ENCODE measurements around the gene POLR1C. TPM values are rescaled to one million over a fixed set of nuclear protein-coding genes. Genes with fewer than 3 reads are reported as not detected.

The POLR1C gene
- total RNA-seq, 4 donors from 2014 or later, result 9.1 to 30.3 (median 17.6) TPM

GRCh38 chr6:43559328-43559727 lies 42.4 kb downstream of the POLR1C start:
- no peaks in the 10 kb centered on the region for H3K4me1 ChIP-seq
- no peak overlapping the region for H3K27ac ChIP-seq (replicated peaks in 1 of 4)
- peaks cover 69 to 100% (median 98%) of the 10 kb centered on the region in 4 donors for H3K36me3 ChIP-seq
- intact Hi-C loops (cut with DNase I), result no loop called here
- no peaks in the 10 kb centered on the region for H3K27me3 ChIP-seq
- no peak for DNase-seq (ENCODE audit: extremely low spot score)
- H3K9me3 ChIP-seq, result no peaks in the 10 kb centered on the region
- H3K4me3 ChIP-seq, result no peak overlapping the region
- TF ChIP-seq CTCF (IDR thresholded peaks at IDR 0.05), result no peak
- TF ChIP-seq POLR2A (IDR thresholded peaks at IDR 0.05; ENCODE audit: low read depth), result no peak
- no peak for TF ChIP-seq POLR2AphosphoS5 (IDR thresholded peaks at IDR 0.05)
- no peak for TF ChIP-seq EP300 (IDR thresholded peaks at IDR 0.05)

GRCh38 chr6:43570876-43571441 lies 54.1 kb downstream of the POLR1C start:
- intact Hi-C loops (cut with DNase I), result no loop called here
- Histone ChIP-seq H3K27ac (replicated peaks in 1 of 4) (no peak overlapping the region), H3K36me3 (peaks cover 57 to 74% (median 65%) of the 10 kb centered on the region in 4 donors), H3K4me1 (peaks cover 9 to 15% (median 11%) of the 10 kb centered on the region in 4 donors), H3K4me3 (no peak overlapping the region), H3K9me3 (no peaks in the 10 kb centered on the region), H3K27me3 (no peaks in the 10 kb centered on the region)
- TF ChIP-seq CTCF (IDR thresholded peaks at IDR 0.05) (no peak), EP300 (IDR thresholded peaks at IDR 0.05) (no peak), POLR2A (IDR thresholded peaks at IDR 0.05; ENCODE audit: low read depth) (no peak), POLR2AphosphoS5 (IDR thresholded peaks at IDR 0.05) (no peak)
- no peak for DNase-seq (ENCODE audit: extremely low spot score)
- WGBS, result 90% methylated on average over 5 of the region's 5 CpGs

Small RNAs within 50 kb of the gene (small RNA-seq; reads per million reads assigned to genes)
- gene RF00426 (0 reads per million in 3 donors), gene RNU6-1113P (0 reads per million in 3 donors)

Other genes with a start within 250 kb of the POLR1C start
- not detected for gene SLC22A7, start 218.8 kb upstream of the POLR1C start, total RNA-seq
- not detected for gene CRIP3, start 208.3 kb upstream of the POLR1C start, total RNA-seq
- gene ZNF318, start 147.4 kb upstream of the POLR1C start, total RNA-seq, result 10 to 100 TPM; 11.1 to 17.3 (median 14.6) TPM
- 10 to 100 TPM in 3 of 4 donors, 1 to 10 TPM in 1; 7.6 to 19.4 (median 12.5) TPM for gene ABCC10, start 89.5 kb upstream of the POLR1C start, total RNA-seq
- gene DLK2, start 61.5 kb upstream of the POLR1C start, total RNA-seq, result under 1 TPM in 2 of 4 donors, not detected in 2; 0.32 to 0.33 TPM
- 10 to 100 TPM; 19.9 to 34.4 (median 26.4) TPM for gene TJAP1, start 39.5 kb upstream of the POLR1C start, total RNA-seq
- gene LRRC73, start 6.7 kb upstream of the POLR1C start, total RNA-seq, result 1 to 10 TPM in 1 of 4 donors, under 1 TPM in 2, not detected in 1; 0.50 to 1.4 (median 0.75) TPM
- gene YIPF3, start 163 bp upstream of the POLR1C start, total RNA-seq, result 10 to 100 TPM; 73.6 to 96.9 (median 84.9) TPM
- 10 to 100 TPM; 12.5 to 17.1 (median 15.7) TPM for gene XPO5, start 58.9 kb downstream of the POLR1C start, total RNA-seq
- 1 to 10 TPM; 6.1 to 9.6 (median 7.7) TPM for gene POLH, start 59.1 kb downstream of the POLR1C start, total RNA-seq
- gene GTPBP2, start 112.2 kb downstream of the POLR1C start, total RNA-seq, result 10 to 100 TPM; 28.2 to 31.0 (median 30.0) TPM
- gene MAD2L1BP, start 118.8 kb downstream of the POLR1C start, total RNA-seq, result 10 to 100 TPM; 17.9 to 26.7 (median 21.6) TPM
- gene RSPH9, start 127.9 kb downstream of the POLR1C start, total RNA-seq, result under 1 TPM in 2 of 4 donors, not detected in 2; 0.17 to 0.34 TPM
- gene MRPS18A, start 170.7 kb downstream of the POLR1C start, total RNA-seq, result 10 to 100 TPM; 30.7 to 47.4 (median 37.1) TPM

Data from esophagus muscularis mucosa (tissue), 4 donors.